ENCODE measurements around the gene CEP57L1. TPM values are rescaled to one million over a fixed set of nuclear protein-coding genes. Genes with fewer than 3 reads are reported as not detected.

The CEP57L1 gene
- total and polyA plus RNA-seq, 9 of the 15 experiments (the other 6 are each of a cell fraction or from before 2014, with no cell fraction given): 39.4 to 88.6 (median 61.8) TPM

DNA sequence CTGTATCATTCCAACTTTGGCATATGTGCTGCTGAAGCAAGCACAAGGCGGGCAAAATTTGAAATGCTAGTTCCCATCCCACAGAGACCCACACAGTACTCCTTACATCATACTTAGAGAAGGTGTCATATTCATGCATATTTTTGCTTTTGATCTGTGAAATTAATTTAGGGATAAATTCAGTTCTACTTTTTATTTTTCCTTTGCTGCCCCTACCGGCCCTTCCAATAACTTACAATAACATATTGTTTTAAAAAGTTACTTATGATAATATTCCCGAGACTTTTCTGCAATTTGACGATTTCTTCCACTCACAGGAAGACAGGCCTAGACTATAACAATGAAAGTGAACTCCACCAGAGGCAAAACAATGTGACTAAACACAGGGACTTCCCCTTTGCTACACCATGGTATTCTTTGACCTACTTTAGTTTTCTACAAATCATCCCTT lies 35.7 kb upstream of the CEP57L1 start:
- in situ Hi-C loops (cut with MboI): loop anchor here (25.0 kb wide), 1 partner anchor 147 kb away; no protein-coding TSS in a partner anchor
- ChIA-PET POLR2A (no interaction called here), CTCF (ENCODE audit: low intra/inter-chr PET ratio) (no interaction called here)
- H3K27ac ChIP-seq (ENCODE audit: extremely low read depth, low read depth, low read length): no peak overlapping the region
- TF ChIP-seq, protein P1, sequence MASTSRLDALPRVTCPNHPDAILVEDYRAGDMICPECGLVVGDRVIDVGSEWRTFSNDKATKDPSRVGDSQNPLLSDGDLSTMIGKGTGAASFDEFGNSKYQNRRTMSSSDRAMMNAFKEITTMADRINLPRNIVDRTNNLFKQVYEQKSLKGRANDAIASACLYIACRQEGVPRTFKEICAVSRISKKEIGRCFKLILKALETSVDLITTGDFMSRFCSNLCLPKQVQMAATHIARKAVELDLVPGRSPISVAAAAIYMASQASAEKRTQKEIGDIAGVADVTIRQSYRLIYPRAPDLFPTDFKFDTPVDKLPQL (IDR thresholded peaks at IDR 0.05; ENCODE audit: extremely low read depth, insufficient read length): no peak
- ATAC-seq (no peak), DNase-seq (ENCODE audit: extremely low read depth in 1 of 4, low spot score in 3 of 4) (no peak), FAIRE-seq (no peak)
- H3K36me3 ChIP-seq (ENCODE audit: control insufficient read depth, insufficient read depth, low read length): no peaks in the 10 kb centered on the region
- no peaks in the 10 kb centered on the region for H3K27me3 ChIP-seq (ENCODE audit: control insufficient read depth in 2 of 2, insufficient read depth in 2 of 2, low read length in 2 of 2)
- no peaks in the 10 kb centered on the region for H4K20me1 ChIP-seq (replicated peaks; ENCODE audit: control insufficient read depth, insufficient read depth, low read length)
- BruUV-seq (replicated peaks): no TSS peak
- H3K79me2 ChIP-seq (ENCODE audit: control insufficient read depth, insufficient read depth, low read length): no peaks in the 10 kb centered on the region
- H3K4me1 ChIP-seq (replicated peaks in 1 of 2; ENCODE audit: control insufficient read depth in 2 of 2, insufficient read depth in 2 of 2, low read length in 2 of 2): peaks cover 0 to 11% of the 10 kb centered on the region in 2 experiments; a peak in 2 of 5 replicates
- intact Hi-C loops (cut with micrococcal nuclease): no loop called here
- H3K9me3 ChIP-seq (replicated peaks; ENCODE audit: control insufficient read depth, insufficient read depth, low read depth, low read length): no peaks in the 10 kb centered on the region
- no peaks in the 10 kb centered on the region for H3K9me1 ChIP-seq (ENCODE audit: control insufficient read depth, insufficient read depth, low read length)
- 61% methylated on average over 4 of the region's 4 CpGs for WGBS (ENCODE audit: insufficient coverage, low coverage, missing lambda C conversion rate)
- no peak overlapping the region for H2AFZ ChIP-seq (ENCODE audit: low read depth, low read length)
- H3K4me3 ChIP-seq: no peak overlapping the region
- no peak overlapping the region for H3K4me2 ChIP-seq (ENCODE audit: insufficient read depth, low read length)
- H3K9ac ChIP-seq (ENCODE audit: insufficient read depth in 1 of 2, low read depth in 2 of 2, low read length in 2 of 2): no peak overlapping the region

GRCh38 chr6:109060571-109060970 lies 34.7 kb upstream of the CEP57L1 start:
- DNase-seq (ENCODE audit: extremely low read depth in 1 of 4, low spot score in 3 of 4) (no peak), ATAC-seq (no peak), FAIRE-seq (no peak)
- H3K4me3 ChIP-seq: no peak overlapping the region
- no peak for TF ChIP-seq LARP7 (IDR thresholded peaks at IDR 0.05)
- TF ChIP-seq TEAD4 (IDR thresholded peaks at IDR 0.05; ENCODE audit: low read length): no peak
- TF ChIP-seq TEAD4 (CRISPR knock-in tag; IDR thresholded peaks at IDR 0.05; ENCODE audit: borderline replicate concordance): no peak
- no peak for TF ChIP-seq ZNF76 (CRISPR knock-in tag; IDR thresholded peaks at IDR 0.05; ENCODE audit: borderline replicate concordance)
- no peak for TF ChIP-seq ASH1L (IDR thresholded peaks at IDR 0.05; ENCODE audit: borderline replicate concordance, low read depth, partially characterized antibody)
- no peak for TF ChIP-seq MCM2 (IDR thresholded peaks at IDR 0.05; ENCODE audit: low read depth)
- no peak for TF ChIP-seq GTF2F1 (IDR thresholded peaks at IDR 0.05; ENCODE audit: low read depth, low read length)
- TF ChIP-seq TBP (optimal IDR thresholded peaks at IDR 0.05; ENCODE audit: low read depth, low read length): no peak
- TF ChIP-seq ZNF121 (CRISPR knock-in tag; conservative IDR thresholded peaks at IDR 0.05): no peak
- no peak for TF ChIP-seq TRIM24 (IDR thresholded peaks at IDR 0.05)
- no peak for TF ChIP-seq KAT2B (IDR thresholded peaks at IDR 0.05; ENCODE audit: low read depth, low read length)
- no peak for TF ChIP-seq ZNF431 (CRISPR knock-in tag; IDR thresholded peaks at IDR 0.05)
- TF ChIP-seq MTF1 (CRISPR knock-in tag; IDR thresholded peaks at IDR 0.05; ENCODE audit: borderline replicate concordance): no peak
- no peak for TF ChIP-seq PHB (CRISPR knock-in tag; IDR thresholded peaks at IDR 0.05)
- TF ChIP-seq TAF9B (IDR thresholded peaks at IDR 0.05; ENCODE audit: partially characterized antibody): no peak
- TF ChIP-seq NCOA2 (IDR thresholded peaks at IDR 0.05; ENCODE audit: partially characterized antibody in 2 of 2): no peak
- H3K27ac ChIP-seq (ENCODE audit: extremely low read depth, low read depth, low read length): no peak overlapping the region
- no peaks in the 10 kb centered on the region for H3K79me2 ChIP-seq (ENCODE audit: control insufficient read depth, insufficient read depth, low read length)
- in situ Hi-C loops (cut with MboI): loop anchor here (25.0 kb wide), 1 partner anchor 148 kb away; no protein-coding TSS in a partner anchor
- no peak overlapping the region for H2AFZ ChIP-seq (ENCODE audit: low read depth, low read length)
- WGBS (ENCODE audit: insufficient coverage, low coverage, missing lambda C conversion rate): 43% methylated on average over 2 of the region's 2 CpGs
- no TSS peak for BruUV-seq (replicated peaks)
- H3K4me2 ChIP-seq (ENCODE audit: insufficient read depth, low read length): no peak overlapping the region
- ChIA-PET CTCF (ENCODE audit: low intra/inter-chr PET ratio) (no interaction called here), POLR2A (interaction anchor here (0.6 kb wide), 1 partner anchor 39 kb away, joined by 3 read pairs; no protein-coding TSS in a partner anchor)
- no peaks in the 10 kb centered on the region for H3K9me3 ChIP-seq (replicated peaks; ENCODE audit: control insufficient read depth, insufficient read depth, low read depth, low read length)
- H3K9ac ChIP-seq (ENCODE audit: insufficient read depth in 1 of 2, low read depth in 2 of 2, low read length in 2 of 2): no peak overlapping the region
- H4K20me1 ChIP-seq (replicated peaks; ENCODE audit: control insufficient read depth, insufficient read depth, low read length): no peaks in the 10 kb centered on the region
- peaks cover 0 to 11% of the 10 kb centered on the region in 2 experiments; a peak in 2 of 5 replicates for H3K4me1 ChIP-seq (replicated peaks in 1 of 2; ENCODE audit: control insufficient read depth in 2 of 2, insufficient read depth in 2 of 2, low read length in 2 of 2)
- intact Hi-C loops (cut with micrococcal nuclease): no loop called here
- H3K36me3 ChIP-seq (ENCODE audit: control insufficient read depth, insufficient read depth, low read length): no peaks in the 10 kb centered on the region
- no peaks in the 10 kb centered on the region for H3K27me3 ChIP-seq (ENCODE audit: control insufficient read depth in 2 of 2, insufficient read depth in 2 of 2, low read length in 2 of 2)
- H3K9me1 ChIP-seq (ENCODE audit: control insufficient read depth, insufficient read depth, low read length): no peaks in the 10 kb centered on the region
